Activated naive CD4-positive, alpha-beta T cell treated with anti-CD3 and anti-CD28 coated beads, Interleukin-2, amount 50 U/mL, for 24 hours (primary cell): Measurements from ENCODE around the gene SERP2.

Source experiments
- H3K27ac Mint-ChIP-seq: one replicate; pipeline ENCODE4 v1.8.0; 2021; ENCODE audit warnings: mild to moderate bottlenecking, mixed read lengths
- H3K27me3 Mint-ChIP-seq: one replicate; pipeline ENCODE4 v1.8.0; 2021; ENCODE audit warnings: mixed read lengths
- H3K36me3 Mint-ChIP-seq: one replicate; pipeline ENCODE4 v1.8.0; 2021; ENCODE audit warnings: mixed read lengths
- H3K4me1 Mint-ChIP-seq: one replicate; pipeline ENCODE4 v1.8.0; 2021; ENCODE audit warnings: mixed read lengths
- H3K4me3 Mint-ChIP-seq: one replicate; pipeline ENCODE4 v1.8.0; 2021; ENCODE audit warnings: mild to moderate bottlenecking, mixed read lengths
- H3K9me3 Mint-ChIP-seq: one replicate; pipeline ENCODE4 v1.8.0; 2021; ENCODE audit warnings: mixed read lengths

Gene SERP2

DNA sequence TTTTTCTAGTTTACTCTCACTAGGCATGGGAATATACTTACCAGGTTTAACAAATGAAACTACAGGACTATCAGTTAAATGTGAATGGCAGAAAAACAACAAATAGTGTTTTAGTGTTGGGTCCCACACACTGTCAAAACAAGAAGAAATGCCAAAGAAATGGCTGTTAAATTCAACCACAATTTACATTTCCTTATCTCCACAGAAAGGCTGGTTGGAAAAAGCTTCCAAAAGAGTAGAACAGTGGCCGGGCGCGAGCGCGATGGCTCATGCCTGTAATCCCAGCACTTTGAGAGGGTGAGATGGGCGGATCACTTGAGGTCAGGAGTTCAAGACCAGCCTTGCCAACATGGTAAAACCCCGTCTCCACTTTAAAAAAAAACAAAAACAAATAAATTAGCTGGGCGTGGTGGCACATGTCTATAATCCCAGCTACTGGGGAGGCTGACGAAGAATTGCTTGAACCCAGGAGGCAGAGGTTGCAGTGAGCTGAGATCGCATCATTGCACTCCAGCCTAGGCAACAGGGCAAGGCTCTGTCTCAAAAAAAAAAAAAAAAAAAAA, 66.5 kb downstream of the SERP2 start:
- H3K4me3 Mint-ChIP-seq, result no peak overlapping the region
- peaks cover 12% of the 10 kb centered on the region for H3K27me3 Mint-ChIP-seq
- H3K9me3 Mint-ChIP-seq, result no peaks in the 10 kb centered on the region
- H3K36me3 Mint-ChIP-seq, result no peaks in the 10 kb centered on the region
- H3K4me1 Mint-ChIP-seq, result peaks cover 28% of the 10 kb centered on the region
- no peak overlapping the region for H3K27ac Mint-ChIP-seq
